Endometrial microvascular endothelial cells (primary cell): ENCODE results near the gene GABRB1. TPM values are rescaled to one million over a fixed set of nuclear protein-coding genes. Genes with fewer than 3 reads are reported as not detected.

Source experiments
- in situ Hi-C: cut with HindIII; loops from 2 replicates; pipeline ENCODE4 v1.10.0; 2017; ENCODE audit warnings: low sequenced_read_pairs, low pct_unique_long_range_greater_than_20kb; ENCODE audit errors: inconsistent ontology term
- total RNA-seq: library from RNA; depleted of rRNA; stranded (reverse); fragments of >200 nt; gene quantifications from one replicate; pipeline ENCODE4 v1.2.3, GENCODE V29; 2015; ENCODE audit errors: inconsistent ontology term

The GABRB1 gene
- total RNA-seq, 1 donor from 2014 or later, result not detected

GRCh38 chr4:47193179-47193578 lies 161.8 kb downstream of the GABRB1 start:
- in situ Hi-C loops, result no loop called here

GRCh38 chr4:47194036-47194737 lies 162.8 kb downstream of the GABRB1 start:
- in situ Hi-C loops, result no loop called here

GRCh38 chr4:47195706-47196105 lies 164.3 kb downstream of the GABRB1 start:
- in situ Hi-C loops, result no loop called here

GRCh38 chr4:47198791-47199190 lies 167.4 kb downstream of the GABRB1 start:
- in situ Hi-C loops, result no loop called here

DNA sequence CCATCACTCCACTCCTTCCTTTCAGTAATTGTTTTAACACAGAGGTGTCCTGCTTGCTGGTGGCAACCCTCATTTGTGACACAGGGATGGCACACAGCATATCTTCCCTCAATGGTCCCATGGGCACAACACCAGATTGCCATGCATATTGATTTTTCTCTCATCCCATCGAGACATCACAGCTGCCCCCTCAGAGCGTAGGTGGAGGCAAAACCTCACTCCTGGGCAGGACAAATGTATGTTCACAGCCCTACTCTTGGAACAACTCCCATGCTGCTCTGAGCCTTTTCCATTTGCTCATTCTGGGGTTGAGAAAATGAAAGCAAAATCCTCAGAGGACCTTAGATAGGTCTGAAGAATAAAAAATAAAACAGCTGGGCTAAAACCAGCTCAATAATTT lies 172.2 kb downstream of the GABRB1 start:
- in situ Hi-C loops, result no loop called here

- in situ Hi-C loops, result no loop called here
Measured at GRCh38 chr4:47207555-47207954, 176.2 kb downstream of the GABRB1 start.

- in situ Hi-C loops, result no loop called here
Measured at GRCh38 chr4:47209833-47210232, 178.5 kb downstream of the GABRB1 start.

- in situ Hi-C loops, result no loop called here
Measured at GRCh38 chr4:47210828-47211227, 179.5 kb downstream of the GABRB1 start.

- in situ Hi-C loops, result no loop called here
Measured at GRCh38 chr4:47213106-47213505, 181.7 kb downstream of the GABRB1 start.

DNA sequence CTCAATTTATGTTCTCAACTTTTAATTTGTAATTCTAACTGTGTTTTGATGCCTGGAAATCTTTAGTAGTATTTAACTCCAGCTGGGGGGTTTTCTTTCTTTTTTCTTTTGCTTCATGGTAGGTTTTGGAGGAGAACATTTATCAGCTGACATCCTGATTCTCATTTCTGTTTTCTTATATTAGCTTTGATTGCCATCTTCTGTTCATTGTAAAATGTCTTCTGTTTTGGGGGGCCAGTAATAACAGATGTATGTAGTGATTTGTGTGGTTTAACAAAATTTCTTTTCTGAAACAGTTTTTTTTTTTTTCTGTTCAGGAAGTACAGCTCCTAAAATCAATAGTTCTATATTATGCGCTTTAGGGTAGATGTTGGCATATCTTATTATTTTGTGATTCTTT lies 182.2 kb downstream of the GABRB1 start:
- in situ Hi-C loops, result no loop called here

- in situ Hi-C loops, result no loop called here
Measured at GRCh38 chr4:47213971-47214370, 182.6 kb downstream of the GABRB1 start.

DNA sequence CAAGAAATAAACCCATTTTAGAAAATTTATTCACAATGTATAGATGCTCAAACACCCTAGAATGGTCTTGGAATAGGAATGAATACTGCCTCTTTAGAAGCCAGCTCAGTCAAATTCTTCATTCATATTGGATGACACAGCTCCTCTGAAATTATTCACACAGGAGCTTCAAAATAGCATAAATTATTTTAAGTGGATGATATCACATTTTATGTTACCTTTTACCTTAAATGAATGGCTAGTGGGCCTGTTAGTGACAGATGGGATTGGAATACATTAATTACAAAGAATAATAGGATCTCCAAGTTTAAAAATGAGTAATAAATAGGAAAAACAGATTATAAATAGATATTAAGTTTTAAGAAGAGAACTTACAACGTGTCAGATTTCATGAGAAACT lies 184.4 kb downstream of the GABRB1 start:
- in situ Hi-C loops, result no loop called here

DNA sequence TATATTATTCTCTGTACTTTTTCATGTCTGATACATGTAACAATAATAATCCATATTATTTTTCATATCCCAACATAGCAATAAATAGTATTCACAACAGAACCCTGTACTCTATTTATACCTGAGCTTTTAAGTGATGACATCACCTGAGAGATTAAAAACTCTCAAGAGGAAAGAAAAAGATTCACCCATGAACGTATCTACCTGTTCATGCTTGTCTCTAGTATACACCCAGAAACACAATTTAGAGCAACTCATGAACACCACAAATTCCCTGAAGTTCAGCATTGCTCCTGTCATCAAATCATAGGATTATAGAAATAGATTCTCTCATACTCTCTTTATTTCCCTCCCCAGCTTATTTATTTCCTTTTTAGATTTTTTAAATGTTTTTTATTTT lies 185.9 kb downstream of the GABRB1 start:
- in situ Hi-C loops, result no loop called here

DNA sequence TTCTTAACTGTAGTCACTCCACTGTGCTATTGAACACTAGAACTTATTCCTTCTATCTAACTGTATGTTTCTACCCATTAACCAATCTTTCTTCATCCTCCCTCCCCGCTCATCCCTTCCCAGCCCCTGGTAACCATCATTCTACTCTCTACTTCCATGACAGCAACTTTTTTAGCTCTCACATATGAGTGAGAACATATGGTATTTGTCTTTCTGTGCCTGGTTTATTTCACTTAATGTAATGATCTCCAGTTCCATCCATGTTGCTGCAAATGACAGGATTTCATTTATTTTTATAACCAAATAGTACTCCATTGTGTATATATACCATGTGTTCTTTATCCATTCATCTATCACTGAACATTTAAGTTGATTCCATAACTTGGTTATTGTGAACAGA lies 186.5 kb downstream of the GABRB1 start:
- in situ Hi-C loops, result no loop called here

- in situ Hi-C loops, result no loop called here
Measured at GRCh38 chr4:47218631-47219030, 187.3 kb downstream of the GABRB1 start.

DNA sequence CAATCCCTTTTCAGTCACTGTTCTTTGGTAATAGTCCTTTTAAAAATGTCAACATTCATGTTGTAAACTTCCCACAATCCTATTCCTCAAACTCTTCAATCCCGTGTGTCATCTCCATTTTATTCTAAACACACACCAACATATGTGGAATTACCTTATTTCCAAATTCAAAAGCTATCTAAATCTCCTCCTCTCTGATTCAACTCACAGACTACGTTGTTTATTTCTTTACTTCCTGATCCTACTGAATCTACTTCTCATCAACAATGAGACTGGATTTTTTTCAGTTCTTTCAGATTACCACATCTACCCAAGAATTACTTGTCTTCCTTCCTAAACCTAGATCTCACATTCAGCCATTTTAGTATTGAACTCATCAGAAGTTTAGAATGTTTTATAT lies 188.2 kb downstream of the GABRB1 start:
- in situ Hi-C loops, result no loop called here

GRCh38 chr4:47221721-47222120 lies 190.4 kb downstream of the GABRB1 start:
- in situ Hi-C loops, result no loop called here

GRCh38 chr4:47222276-47222675 lies 190.9 kb downstream of the GABRB1 start:
- in situ Hi-C loops, result no loop called here

DNA sequence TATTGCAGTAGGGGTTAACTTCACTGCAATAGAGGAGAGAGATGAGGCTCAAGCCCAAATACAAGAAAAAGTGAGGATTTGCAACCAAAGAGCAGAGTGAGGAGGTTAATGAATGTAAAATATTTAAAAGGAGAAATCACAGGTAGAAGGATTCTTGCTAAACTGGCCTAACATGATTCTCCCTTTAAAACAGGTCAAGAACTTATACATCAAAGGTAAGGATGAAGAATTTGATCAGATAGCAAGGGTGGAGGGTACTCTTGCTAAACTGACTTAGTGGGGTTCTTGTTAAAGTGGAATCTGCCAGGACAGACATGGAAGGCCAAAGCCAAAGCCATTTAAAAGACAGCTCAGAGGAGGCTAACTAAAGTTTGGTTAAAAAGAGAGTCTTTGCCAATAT lies 193.0 kb downstream of the GABRB1 start:
- in situ Hi-C loops, result no loop called here

- in situ Hi-C loops, result no loop called here
Measured at GRCh38 chr4:47235721-47236120, 204.4 kb downstream of the GABRB1 start.

GRCh38 chr4:47238667-47239066 lies 207.3 kb downstream of the GABRB1 start:
- in situ Hi-C loops, result no loop called here
